ENCODE results near the gene RELCH.

Gene RELCH

DNA sequence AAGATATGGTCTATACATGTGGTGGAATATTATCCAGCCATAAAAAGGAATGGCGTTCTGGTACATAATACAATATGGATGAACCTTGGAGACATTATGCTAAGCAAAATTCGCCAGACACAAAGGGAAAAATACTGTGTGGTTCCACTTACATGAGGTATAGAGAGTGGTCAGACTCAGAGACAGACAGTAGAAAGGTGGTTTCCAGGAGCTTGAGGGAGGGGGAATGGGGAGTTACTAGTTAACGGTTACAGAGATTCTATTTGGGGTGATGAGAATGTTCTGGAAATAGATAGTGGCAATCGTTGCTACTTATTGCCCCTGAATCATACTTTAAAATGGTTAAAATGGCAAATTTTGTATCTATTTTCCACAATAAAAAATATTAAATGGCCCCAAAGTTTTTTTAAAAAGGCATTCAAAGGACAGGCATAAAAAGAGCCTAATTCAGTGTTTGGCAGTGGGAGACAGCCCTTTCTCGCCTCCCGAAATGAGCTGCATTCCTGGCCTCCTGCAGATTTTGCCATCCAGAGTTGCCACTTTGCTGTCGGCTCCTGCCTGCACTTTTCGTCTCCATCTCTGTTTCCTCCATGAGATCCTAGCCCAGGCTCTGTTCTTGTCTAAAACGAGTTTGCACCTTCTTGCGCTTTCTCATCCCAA lies 151.5 kb downstream of the RELCH start:
- no peak for DNase-seq (ENCODE audit: low read depth in 2 of 2)

DNA sequence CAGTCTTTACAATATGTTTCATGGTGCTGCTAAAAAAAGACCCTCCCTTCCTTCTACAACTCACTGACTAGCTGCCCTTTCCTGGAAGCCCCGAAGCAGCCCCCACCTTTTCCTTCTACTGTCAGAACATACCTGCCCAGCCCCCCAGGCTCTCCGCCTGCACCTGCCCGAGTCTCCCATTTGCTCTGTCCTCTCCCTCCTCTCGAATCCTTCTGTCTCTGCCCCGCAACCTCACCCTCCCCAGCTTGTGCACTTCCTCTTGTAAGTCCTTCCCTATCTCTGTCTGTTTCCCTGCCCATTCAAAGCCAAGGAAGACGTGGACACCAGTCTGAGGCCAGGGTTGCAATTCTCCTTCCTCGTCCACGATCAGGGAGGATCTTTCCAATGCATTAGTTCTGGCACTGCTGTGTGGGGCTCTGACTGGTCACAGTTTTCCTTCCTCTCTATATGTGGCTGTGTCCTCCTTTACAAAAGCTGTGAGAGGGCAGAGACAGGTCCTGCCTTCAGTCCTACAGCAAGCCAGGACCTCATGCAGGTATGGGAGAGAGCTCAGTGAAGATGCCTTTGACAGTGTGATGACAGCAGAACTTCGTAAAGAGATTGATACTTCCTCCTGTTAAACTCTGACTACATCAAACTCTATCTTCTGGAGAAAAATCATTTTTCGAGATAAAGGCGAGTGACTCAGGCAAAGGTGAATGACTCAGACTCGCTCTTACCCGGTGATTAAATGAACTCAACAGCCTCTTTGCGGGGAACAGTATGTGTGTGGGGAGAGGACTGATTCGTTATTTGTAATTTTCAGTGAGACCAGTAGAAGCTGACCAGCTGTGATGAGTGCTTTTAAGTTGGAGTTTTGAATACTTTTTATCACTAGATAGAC lies 152.3 kb downstream of the RELCH start:
- peak in 1 of 2 donors; percentile 42 for DNase-seq (ENCODE audit: low read depth in 2 of 2)

DNA sequence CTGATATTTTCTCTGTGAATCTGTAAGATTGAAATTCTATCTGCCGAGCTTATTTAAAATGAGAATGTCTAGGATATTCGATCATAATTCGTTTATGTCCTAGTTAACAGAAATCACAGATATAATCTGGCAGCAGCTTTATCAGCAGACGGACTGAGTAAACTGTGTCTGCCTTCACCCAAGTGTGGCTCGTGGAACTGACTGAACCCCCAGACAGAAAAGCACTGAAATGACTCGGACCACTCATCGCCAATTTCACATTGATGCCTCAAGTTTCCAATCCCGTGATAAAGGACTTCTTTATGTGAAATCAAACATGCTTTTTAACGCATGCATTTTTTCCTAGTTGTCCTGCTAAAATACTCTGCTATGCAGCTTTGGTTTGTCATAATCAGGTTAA lies 153.9 kb downstream of the RELCH start:
- no peak for DNase-seq (ENCODE audit: low read depth in 2 of 2)

DNA sequence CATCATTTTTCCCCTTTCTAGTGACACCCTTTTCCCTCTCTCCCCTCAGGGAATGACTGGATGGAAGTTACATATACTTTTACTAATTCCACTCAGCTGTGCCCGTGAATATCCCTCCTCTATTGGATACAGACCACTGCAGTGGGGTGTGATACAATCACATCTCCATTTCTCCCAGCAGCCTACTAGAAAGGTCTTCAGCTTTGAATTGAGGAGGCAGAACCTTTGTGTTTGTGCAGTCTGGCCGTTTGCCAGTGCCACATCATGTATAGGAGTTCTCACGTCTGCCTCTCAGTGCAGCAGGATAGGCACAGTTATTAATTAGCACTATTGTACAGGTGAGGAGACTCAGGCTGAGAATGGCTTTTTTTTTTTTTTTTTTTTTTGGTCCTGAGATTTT lies 154.4 kb downstream of the RELCH start:
- no peak for DNase-seq (ENCODE audit: low read depth in 2 of 2)

DNA sequence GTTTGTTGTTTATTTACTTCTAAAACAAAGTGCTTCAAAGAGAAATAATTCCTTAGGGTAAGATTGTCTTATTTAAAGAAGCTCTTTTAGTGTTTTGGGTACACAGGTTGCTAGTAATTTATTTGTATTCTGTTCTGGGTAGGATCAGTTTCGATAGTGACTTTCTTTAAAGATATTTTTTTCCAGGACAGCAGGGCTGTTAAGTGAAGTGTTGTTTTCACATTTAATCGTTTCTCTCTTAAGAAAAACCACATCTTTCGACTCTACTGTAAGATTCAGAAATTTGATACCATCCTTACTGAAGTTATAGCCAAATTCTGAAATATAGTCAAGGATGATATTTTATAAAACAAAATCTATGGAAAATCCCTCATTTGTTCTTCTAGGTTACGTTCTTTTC lies 155.8 kb downstream of the RELCH start:
- DNase-seq (ENCODE audit: low read depth in 2 of 2) = no peak

DNA sequence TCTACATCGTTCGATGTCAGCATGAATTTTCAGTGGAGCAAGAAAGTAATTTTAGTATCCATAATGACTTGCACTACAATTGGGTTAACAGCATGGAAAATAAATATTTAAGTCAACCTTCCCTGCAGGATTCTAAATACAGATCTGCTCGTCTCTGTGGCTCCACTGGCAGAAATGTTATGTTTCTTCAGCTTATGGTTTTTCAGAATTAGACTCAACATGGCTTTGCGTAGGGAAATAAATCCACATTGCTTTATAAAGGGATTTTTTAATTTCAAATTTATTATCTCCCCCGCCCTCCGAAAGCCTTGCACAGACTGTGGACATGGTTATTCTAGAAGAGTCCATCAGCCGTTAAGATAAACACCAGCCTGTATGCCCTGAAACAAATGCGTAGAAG lies 156.3 kb downstream of the RELCH start:
- DNase-seq (ENCODE audit: low read depth in 2 of 2) = no peak

DNA sequence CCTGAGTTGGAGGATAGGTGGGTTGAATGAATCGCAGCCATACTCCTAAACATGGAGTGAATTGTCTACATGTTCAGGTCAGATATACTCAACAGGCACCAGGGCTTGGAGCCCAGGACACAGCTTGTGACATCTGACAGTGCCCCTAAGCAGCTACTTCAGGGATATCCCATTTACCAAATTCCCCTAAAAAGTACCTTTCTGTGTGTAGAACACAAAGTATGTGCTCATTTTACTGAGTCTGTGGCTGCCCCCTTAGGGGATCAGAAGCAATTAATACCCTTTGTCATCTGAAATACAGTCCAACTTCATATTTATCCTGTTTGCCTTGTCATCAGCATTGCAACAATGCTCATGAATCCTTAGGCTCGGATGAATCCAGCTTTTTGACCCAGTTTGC lies 158.9 kb downstream of the RELCH start:
- no peak for DNase-seq (ENCODE audit: low read depth in 2 of 2)

DNA sequence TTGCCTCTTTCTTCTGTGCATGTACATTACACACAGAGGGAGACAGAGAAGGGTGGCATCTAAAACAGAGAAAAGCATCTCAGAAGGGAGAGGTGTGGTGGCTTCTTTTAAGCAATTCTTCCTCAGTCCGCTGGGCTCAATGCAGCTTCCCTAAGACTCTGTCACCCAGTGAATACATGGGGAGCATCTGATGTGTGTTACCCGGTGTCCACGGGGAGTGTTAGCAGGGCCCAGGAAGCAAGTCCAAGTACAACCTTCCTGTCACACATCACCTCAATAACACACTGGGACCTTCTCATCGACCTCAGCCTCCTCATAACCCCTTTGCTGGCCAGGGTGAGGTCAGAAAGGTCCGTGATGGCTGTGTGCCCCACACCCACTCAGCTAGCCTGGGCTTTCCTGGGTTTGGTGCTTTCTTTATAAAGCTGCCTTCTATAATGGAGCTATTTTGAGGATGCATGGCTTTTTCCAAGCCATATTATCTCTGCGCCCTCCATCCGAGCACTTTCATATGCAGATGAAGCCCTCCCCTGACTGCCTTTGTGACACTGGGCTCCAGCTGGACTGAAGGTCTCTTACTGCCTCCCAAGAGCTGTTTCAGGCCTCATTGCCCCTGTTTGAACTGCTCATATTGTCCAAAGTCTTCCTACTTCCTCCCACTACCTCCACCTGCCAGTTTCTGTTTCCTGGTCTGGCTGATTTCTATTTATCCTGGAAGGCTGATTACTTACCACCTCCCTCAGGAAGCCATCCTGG lies 159.5 kb downstream of the RELCH start:
- no peak for DNase-seq (ENCODE audit: low read depth in 2 of 2)

DNA sequence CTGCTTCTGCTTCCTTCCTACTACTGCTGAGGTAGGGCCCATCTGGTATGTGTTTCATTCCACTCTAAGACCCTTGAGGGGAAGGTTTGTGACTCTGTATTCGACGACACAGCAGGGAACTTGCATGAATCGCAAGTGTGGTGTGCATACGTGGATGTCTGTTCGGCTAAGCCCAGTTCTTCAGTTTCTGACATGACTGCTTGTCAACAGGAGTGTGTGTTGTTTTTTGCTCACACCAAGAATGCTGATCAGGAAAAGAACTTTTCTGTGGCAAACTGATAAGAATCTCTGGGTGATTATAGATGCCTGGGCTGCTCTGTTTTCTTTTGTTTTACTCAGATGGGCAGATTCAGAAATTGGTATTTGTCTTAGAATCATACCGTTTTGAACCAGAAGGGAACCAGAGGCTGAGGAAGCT lies 160.0 kb downstream of the RELCH start:
- DNase-seq (ENCODE audit: low read depth in 2 of 2) = no peak

DNA sequence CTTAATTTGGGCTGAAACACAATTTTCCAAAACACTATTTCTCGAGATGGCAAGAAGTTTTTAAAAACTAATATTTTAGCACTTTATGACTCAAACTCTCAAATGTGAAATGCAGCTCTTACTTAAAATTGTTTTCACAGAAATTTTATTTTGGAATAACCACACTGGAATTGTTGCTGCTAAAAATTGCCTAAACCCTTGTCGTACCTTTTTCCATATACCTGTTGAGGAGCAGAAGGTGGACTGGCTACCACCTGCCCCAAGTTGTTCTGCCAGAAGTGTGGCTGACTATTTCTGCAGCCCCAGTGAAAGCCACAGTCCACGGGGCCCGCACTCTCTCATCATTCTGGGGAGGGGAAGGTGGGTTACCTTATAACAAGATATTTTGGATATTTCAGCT lies 161.4 kb downstream of the RELCH start:
- no peak for DNase-seq (ENCODE audit: low read depth in 2 of 2)

DNA sequence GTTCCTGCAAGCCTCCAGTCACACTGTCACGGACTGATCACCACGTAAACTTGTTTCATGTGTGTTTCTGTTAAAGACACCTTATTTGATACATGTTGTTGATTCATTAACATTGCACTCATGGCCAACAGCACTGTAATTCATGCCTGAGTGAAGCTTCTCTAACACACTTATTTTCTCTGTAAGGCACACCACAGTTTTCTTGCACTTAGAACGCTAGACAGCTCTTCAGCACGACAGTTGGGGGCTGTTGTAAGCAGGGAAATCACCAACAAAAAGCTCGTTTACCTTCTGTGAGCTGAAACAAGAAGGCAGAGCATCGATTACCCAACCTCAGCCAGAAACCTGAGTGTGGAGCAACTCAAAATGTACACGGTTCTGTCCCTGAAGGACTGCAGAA lies 166.1 kb downstream of the RELCH start:
- DNase-seq (ENCODE audit: low read depth in 2 of 2) = no peak

DNA sequence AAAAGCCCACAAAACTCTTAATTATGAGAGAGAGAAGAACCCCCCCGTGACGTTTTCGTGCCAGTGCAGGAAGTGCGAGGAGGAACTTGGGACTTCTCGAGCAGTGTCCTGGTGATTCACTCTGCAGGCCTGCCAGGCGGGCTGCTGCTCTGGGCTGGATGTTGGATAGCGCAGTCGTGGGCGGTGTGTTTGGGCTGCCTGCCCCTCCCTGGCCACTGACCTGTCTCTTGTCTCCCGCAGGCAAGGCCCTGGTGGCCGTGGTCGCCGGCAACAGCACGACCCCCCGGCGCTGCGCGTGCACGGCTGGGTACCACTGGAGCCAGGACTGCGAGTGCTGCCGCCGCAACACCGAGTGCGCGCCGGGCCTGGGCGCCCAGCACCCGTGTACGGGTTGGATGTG lies 167.1 kb downstream of the RELCH start:
- DNase-seq (ENCODE audit: low read depth in 2 of 2) = no peak

DNA sequence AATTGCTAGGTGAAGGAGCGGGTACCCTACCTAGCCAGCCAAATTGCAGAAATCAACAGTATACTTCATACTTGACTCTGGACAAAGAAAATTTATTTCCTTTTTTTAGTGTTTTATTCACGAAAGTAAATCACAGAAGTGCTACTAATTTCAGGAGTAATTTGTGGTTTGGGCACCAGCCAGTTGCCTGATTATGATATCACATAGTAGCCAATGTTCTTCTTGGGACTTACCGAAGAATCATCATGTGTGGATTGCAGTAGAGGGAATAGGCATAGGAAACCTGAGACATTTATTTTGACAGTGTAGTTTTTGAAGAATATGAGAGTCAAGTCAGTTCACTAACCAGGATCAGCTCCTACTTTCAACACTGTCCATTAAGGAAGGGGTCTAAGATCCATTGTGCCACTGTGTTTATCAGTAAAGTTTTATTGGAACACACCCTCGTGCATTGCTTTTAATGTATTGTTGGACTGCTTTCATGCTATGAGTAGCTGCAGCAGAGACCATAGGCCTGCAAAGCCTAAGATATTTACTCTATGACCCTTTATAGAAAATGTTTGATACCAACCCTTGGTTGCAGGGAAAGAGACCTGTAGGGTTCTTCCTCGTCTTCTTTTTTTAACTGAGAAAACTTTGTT lies 170.1 kb downstream of the RELCH start:
- no peak for DNase-seq (ENCODE audit: low read depth in 2 of 2)

Measured in stimulated activated CD8-positive, alpha-beta memory T cell treated with anti-CD3 and anti-CD28 coated beads, Interleukin-15, amount 100 ng/mL, for 48 hours (primary cell).